MCF 10A (cell line): Measurements from ENCODE around the gene GPC6. TPM values are rescaled to one million over a fixed set of nuclear protein-coding genes. Genes with fewer than 3 reads are reported as not detected.

ENCODE experiments used
- BruUV-seq: library from RNA; stranded (reverse); fragments of 400-500 nt; replicated peaks from 2 replicates; lab custom pipeline; 2021; lab: Mats Ljungman, UMichigan
- CTCF ChIA-PET: fragments of 300-600 bp; sonication (Branson Sonifier 250); formaldehyde crosslinking; extraction: SDS; loops from one replicate; lab custom pipeline; 2021; ENCODE audit warnings: antibody characterized with exemption, inconsistent platforms; lab: Yijun Ruan, JAX
- POLR2A ChIA-PET: fragments of 300-600, 350-650 bp; sonication (Branson Sonifier 250); formaldehyde crosslinking; extraction: SDS; loops from one replicate; lab custom pipeline; 2020; ENCODE audit warnings: antibody characterized with exemption, inconsistent platforms; lab: Yijun Ruan, JAX
- DNase-seq: peaks from one replicate; pipeline ENCODE4 v3.0.0-alpha.2; 2018; ENCODE audit not compliant: unreplicated experiment
- H3K27ac Mint-ChIP-seq: one replicate; pipeline ENCODE4 v1.8.0; 2022; ENCODE audit warnings: mild to moderate bottlenecking, low read depth, mixed read lengths; ENCODE audit not compliant: unreplicated experiment
- H3K27me3 Mint-ChIP-seq: one replicate; pipeline ENCODE4 v1.8.0; 2022; ENCODE audit warnings: mixed read lengths; ENCODE audit not compliant: insufficient read depth, unreplicated experiment
- H3K36me3 Mint-ChIP-seq: one replicate; pipeline ENCODE4 v1.8.0; 2022; ENCODE audit warnings: mild to moderate bottlenecking, moderate library complexity, mixed read lengths; ENCODE audit not compliant: insufficient read depth, unreplicated experiment
- H3K4me1 Mint-ChIP-seq: one replicate; pipeline ENCODE4 v1.8.0; 2022; ENCODE audit warnings: mixed read lengths; ENCODE audit not compliant: insufficient read depth, unreplicated experiment
- H3K4me3 Mint-ChIP-seq: one replicate; pipeline ENCODE4 v1.8.0; 2022; ENCODE audit warnings: mild to moderate bottlenecking, moderate library complexity, mixed read lengths; ENCODE audit not compliant: unreplicated experiment
- H3K9me3 Mint-ChIP-seq: one replicate; pipeline ENCODE4 v1.8.0; 2022; ENCODE audit warnings: mixed read lengths; ENCODE audit not compliant: unreplicated experiment
- intact Hi-C: fragments of 100-400 bp; cut with micrococcal nuclease; formaldehyde crosslinking; loops from 2 replicates; pipeline ENCODE4 v1.14.1; 2022
- total RNA-seq: library from RNA; stranded (reverse); gene quantifications from 2 replicates; pipeline ENCODE4 v1.2.3, GENCODE V29; 2022
- TF ChIP-seq, protein P1 (sequence below): fragments of 200-600 bp; IDR thresholded peaks from one replicate; pipeline ENCODE4 v1.8.0; 2022; ENCODE audit warnings: antibody characterized with exemption, mild to moderate bottlenecking; ENCODE audit not compliant: unreplicated experiment

Gene GPC6
- total RNA-seq, 1 experiment from 2014 or later = 8.4 TPM

DNA sequence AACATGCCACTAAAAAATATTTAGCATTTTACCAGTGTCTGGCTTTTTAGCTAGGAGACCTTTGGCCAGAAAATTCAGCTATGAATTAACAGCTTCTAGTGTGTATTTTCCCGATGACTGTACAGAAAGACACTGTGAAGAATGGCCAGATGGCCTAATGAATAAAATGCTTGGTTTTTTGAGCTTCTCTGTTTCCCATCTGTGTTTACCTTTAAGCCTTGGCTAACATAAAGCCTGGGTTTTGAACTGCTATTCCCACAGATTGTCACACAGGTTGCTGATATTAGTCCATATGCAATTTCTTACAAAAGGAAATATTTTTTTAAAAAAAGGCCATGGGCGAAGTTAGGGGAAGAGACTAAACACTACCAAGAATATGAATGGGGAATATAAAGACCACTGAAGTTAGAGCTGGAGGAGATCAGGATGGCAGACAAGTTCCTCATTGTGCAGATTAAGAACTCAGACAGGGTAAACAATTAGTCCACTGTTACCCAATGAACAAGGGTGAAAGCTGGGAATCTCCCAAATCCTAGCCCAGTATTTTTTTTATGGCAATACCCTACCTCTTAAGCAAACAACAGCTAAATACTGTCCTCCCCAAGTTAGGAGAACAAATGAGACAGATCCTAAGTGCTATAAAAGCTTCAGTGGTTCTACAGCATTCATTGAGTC lies 1157.8 kb downstream of the GPC6 start:
- ChIA-PET CTCF (interaction anchor here (0.8 kb wide), 2 partner anchors 26 to 1353 kb away, joined by 3 to 5 read pairs; no protein-coding TSS in a partner anchor), POLR2A (no interaction called here)
- Mint-ChIP-seq H3K9me3 (no peaks in the 10 kb centered on the region), H3K27me3 (no peaks in the 10 kb centered on the region), H3K36me3 (peaks cover 6% of the 10 kb centered on the region), H3K4me1 (no peaks in the 10 kb centered on the region), H3K27ac (no peak overlapping the region), H3K4me3 (no peak overlapping the region)
- intact Hi-C loops = no loop called here
- no peak for DNase-seq
- TF ChIP-seq, protein P1, sequence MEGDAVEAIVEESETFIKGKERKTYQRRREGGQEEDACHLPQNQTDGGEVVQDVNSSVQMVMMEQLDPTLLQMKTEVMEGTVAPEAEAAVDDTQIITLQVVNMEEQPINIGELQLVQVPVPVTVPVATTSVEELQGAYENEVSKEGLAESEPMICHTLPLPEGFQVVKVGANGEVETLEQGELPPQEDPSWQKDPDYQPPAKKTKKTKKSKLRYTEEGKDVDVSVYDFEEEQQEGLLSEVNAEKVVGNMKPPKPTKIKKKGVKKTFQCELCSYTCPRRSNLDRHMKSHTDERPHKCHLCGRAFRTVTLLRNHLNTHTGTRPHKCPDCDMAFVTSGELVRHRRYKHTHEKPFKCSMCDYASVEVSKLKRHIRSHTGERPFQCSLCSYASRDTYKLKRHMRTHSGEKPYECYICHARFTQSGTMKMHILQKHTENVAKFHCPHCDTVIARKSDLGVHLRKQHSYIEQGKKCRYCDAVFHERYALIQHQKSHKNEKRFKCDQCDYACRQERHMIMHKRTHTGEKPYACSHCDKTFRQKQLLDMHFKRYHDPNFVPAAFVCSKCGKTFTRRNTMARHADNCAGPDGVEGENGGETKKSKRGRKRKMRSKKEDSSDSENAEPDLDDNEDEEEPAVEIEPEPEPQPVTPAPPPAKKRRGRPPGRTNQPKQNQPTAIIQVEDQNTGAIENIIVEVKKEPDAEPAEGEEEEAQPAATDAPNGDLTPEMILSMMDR = no peak
- BruUV-seq = no TSS peak

DNA sequence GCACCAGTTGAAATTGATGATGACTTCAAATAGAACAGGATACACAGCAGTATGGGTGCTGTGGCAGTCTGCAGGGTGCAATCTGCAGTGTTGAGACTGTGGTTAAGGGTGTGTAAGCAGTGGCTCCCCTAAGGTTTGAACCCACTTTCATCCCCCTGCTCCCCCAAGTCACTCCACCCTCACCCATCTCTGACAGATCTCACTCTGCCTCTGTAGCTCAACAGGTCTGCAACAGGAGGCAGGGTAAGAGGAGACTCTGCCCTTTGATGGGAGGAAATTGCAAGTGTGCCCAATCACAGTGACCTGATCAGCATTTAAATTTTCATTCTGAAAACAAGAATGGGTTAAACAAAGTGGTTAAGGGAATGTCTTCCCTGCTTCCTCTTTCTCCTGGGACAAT lies 1160.4 kb downstream of the GPC6 start:
- TF ChIP-seq, protein P1 = no peak
- Mint-ChIP-seq H3K9me3 (no peaks in the 10 kb centered on the region), H3K4me1 (no peaks in the 10 kb centered on the region), H3K36me3 (peaks cover 6% of the 10 kb centered on the region), H3K4me3 (no peak overlapping the region), H3K27ac (no peak overlapping the region), H3K27me3 (no peaks in the 10 kb centered on the region)
- intact Hi-C loops = no loop called here
- ChIA-PET POLR2A (no interaction called here), CTCF (interaction anchor here (0.6 to 0.7 kb wide), 2 partner anchors 174 to 1525 kb away, joined by 3 read pairs; no protein-coding TSS in a partner anchor)
- no peak for DNase-seq
- no TSS peak for BruUV-seq

DNA sequence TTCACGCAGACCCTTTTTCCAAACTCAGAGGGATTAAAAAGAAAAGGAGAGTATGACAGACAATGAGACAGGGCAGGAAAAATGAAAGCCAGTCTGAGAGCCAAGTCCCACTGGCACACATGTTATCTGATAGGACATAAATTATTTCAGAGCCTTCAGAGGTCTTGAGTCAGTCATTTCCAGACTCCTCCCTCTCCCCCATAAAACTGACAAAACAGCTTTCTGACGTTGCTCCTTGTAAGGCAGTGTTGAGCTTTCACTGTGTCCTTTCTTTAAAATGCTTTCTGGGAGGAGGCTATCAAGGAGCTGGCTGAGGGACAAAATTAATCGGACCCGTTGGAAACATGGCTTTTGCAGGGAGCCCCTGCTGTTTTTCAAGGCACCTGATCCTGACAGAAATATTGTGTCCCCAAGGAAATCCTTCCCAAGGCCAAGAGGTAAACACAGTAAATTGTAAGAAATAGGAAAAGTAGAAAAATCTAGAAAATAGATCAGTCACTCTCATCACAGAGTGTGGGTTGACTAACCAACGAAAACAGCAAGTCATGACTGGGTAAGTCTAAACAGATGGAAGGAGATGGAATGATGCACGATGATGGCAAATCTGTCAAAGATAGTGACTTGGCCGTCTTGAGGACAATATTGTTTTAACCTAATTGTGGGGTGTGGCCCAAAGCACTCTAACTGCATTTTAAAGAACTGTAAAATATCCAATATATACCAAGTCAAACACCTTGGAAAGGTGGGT lies 1163.2 kb downstream of the GPC6 start:
- BruUV-seq = no TSS peak
- ChIA-PET CTCF (interaction anchor here (0.5 kb wide), 1 partner anchor 991 kb away, joined by 3 read pairs; no protein-coding TSS in a partner anchor), POLR2A (no interaction called here)
- Mint-ChIP-seq H3K27me3 (no peaks in the 10 kb centered on the region), H3K9me3 (no peaks in the 10 kb centered on the region), H3K4me1 (no peaks in the 10 kb centered on the region), H3K27ac (no peak overlapping the region), H3K4me3 (no peak overlapping the region), H3K36me3 (peaks cover 5% of the 10 kb centered on the region)
- DNase-seq = no peak
- intact Hi-C loops = no loop called here
- TF ChIP-seq, protein P1 = no peak

DNA sequence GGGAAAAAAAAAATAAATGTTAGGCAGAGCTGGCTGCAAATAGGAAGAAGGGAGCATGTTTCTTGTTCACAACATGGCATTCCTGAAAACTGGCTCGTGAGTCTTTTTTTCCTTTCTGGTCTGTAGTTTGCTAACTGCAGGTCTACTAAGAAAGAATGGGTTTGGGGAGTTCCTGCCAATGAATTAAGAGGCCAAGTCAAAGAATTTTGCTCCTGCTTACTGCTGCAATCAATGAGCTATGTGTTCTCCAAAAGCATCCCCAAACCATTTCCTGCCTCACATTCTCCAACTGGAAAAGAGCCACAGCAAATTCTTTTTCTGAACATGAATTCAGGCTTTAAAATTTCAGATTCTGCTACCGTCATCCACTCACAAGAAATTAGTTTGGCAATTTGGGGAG lies 1164.3 kb downstream of the GPC6 start:
- no peak for DNase-seq
- ChIA-PET CTCF (no interaction called here), POLR2A (interaction anchor here (0.7 kb wide), 1 partner anchor 36 kb away, joined by 3 read pairs; no protein-coding TSS in a partner anchor)
- BruUV-seq = no TSS peak
- H3K36me3 Mint-ChIP-seq = no peaks in the 10 kb centered on the region
- TF ChIP-seq, protein P1 = no peak
- H3K27ac Mint-ChIP-seq = no peak overlapping the region
- H3K4me1 Mint-ChIP-seq = no peaks in the 10 kb centered on the region
- H3K4me3 Mint-ChIP-seq = no peak overlapping the region
- H3K27me3 Mint-ChIP-seq = no peaks in the 10 kb centered on the region
- no peaks in the 10 kb centered on the region for H3K9me3 Mint-ChIP-seq
- intact Hi-C loops = no loop called here
